A673 (cell line): ENCODE data around the gene RRP1.

Experiments
- CTCF ChIP-seq: fragments of 300-800, 200-600 bp; sonication (generic); conservative IDR thresholded peaks from 2 replicates; pipeline ENCODE4 v1.5.1; 2017; ENCODE audit warnings: low read depth, mild to moderate bottlenecking, antibody characterized with exemption, low read length, moderate library complexity, mixed read lengths
- EZH2 ChIP-seq: fragments of 200-600 bp; sonication (generic); IDR thresholded peaks from 2 replicates; pipeline ENCODE4 v1.6.1; 2017; ENCODE audit warnings: borderline replicate concordance, low read depth, mild to moderate bottlenecking, mixed read lengths, antibody characterized with exemption, low read length; ENCODE audit not compliant: poor library complexity, severe bottlenecking

GRCh38 chr21:43811262-43812105, 22.1 kb downstream of the RRP1 start:
- TF ChIP-seq CTCF (no peak), EZH2 (no peak)
